Measurements from ENCODE around the gene BAIAP2. TPM values are rescaled to one million over a fixed set of nuclear protein-coding genes. Genes with fewer than 3 reads are reported as not detected.

Gene BAIAP2
- total and polyA plus RNA-seq, 2 of the 13 experiments (the other 11 are each of a cell fraction or from before 2014, with no cell fraction given): 22.5 to 24.0 TPM

GRCh38 chr17:80989586-80989913 lies 45.4 kb upstream of the BAIAP2 start (continued):
- TF ChIP-seq, protein P1, sequence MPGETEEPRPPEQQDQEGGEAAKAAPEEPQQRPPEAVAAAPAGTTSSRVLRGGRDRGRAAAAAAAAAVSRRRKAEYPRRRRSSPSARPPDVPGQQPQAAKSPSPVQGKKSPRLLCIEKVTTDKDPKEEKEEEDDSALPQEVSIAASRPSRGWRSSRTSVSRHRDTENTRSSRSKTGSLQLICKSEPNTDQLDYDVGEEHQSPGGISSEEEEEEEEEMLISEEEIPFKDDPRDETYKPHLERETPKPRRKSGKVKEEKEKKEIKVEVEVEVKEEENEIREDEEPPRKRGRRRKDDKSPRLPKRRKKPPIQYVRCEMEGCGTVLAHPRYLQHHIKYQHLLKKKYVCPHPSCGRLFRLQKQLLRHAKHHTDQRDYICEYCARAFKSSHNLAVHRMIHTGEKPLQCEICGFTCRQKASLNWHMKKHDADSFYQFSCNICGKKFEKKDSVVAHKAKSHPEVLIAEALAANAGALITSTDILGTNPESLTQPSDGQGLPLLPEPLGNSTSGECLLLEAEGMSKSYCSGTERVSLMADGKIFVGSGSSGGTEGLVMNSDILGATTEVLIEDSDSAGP (CRISPR knock-in tag; IDR thresholded peaks at IDR 0.05; ENCODE audit: borderline replicate concordance): peak; percentile 61; the same call in 1 of the 2 replicates
- TF ChIP-seq ZNF567 (CRISPR knock-in tag; IDR thresholded peaks at IDR 0.05; ENCODE audit: borderline replicate concordance) (0 out of 2 replicates have a peak, but pooled peaks have one; percentile 15), ZNF687 (CRISPR knock-in tag; IDR thresholded peaks at IDR 0.05) (peak; percentile 71), ZNF263 (CRISPR knock-in tag; IDR thresholded peaks at IDR 0.05) (0 out of 2 replicates have a peak, but pooled peaks have one; percentile 4), ZBTB44 (CRISPR knock-in tag; IDR thresholded peaks at IDR 0.05) (no peak), NAIF1 (CRISPR knock-in tag; IDR thresholded peaks at IDR 0.05; ENCODE audit: borderline replicate concordance) (0 out of 2 replicates have a peak, but pooled peaks have one; percentile 9), ZNF792 (CRISPR knock-in tag; IDR thresholded peaks at IDR 0.05) (0 out of 2 replicates have a peak, but pooled peaks have one; percentile 3), THAP9 (CRISPR knock-in tag; IDR thresholded peaks at IDR 0.05; ENCODE audit: borderline replicate concordance) (0 out of 2 replicates have a peak, but pooled peaks have one; percentile 3), ZNF550 (CRISPR knock-in tag; IDR thresholded peaks at IDR 0.05; ENCODE audit: borderline replicate concordance) (peak; percentile 80; the same call in 1 of the 2 replicates), GTF2F1 (IDR thresholded peaks at IDR 0.05; ENCODE audit: low read length) (no peak)
- TF ChIP-seq, protein P2, sequence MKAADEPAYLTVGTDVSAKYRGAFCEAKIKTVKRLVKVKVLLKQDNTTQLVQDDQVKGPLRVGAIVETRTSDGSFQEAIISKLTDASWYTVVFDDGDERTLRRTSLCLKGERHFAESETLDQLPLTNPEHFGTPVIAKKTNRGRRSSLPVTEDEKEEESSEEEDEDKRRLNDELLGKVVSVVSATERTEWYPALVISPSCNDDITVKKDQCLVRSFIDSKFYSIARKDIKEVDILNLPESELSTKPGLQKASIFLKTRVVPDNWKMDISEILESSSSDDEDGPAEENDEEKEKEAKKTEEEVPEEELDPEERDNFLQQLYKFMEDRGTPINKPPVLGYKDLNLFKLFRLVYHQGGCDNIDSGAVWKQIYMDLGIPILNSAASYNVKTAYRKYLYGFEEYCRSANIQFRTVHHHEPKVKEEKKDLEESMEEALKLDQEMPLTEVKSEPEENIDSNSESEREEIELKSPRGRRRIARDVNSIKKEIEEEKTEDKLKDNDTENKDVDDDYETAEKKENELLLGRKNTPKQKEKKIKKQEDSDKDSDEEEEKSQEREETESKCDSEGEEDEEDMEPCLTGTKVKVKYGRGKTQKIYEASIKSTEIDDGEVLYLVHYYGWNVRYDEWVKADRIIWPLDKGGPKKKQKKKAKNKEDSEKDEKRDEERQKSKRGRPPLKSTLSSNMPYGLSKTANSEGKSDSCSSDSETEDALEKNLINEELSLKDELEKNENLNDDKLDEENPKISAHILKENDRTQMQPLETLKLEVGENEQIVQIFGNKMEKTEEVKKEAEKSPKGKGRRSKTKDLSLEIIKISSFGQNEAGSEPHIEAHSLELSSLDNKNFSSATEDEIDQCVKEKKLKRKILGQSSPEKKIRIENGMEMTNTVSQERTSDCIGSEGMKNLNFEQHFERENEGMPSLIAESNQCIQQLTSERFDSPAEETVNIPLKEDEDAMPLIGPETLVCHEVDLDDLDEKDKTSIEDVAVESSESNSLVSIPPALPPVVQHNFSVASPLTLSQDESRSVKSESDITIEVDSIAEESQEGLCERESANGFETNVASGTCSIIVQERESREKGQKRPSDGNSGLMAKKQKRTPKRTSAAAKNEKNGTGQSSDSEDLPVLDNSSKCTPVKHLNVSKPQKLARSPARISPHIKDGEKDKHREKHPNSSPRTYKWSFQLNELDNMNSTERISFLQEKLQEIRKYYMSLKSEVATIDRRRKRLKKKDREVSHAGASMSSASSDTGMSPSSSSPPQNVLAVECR (CRISPR knock-in tag; IDR thresholded peaks at IDR 0.05; ENCODE audit: borderline replicate concordance): peak; percentile 4; the same call in 1 of the 2 replicates
- TF ChIP-seq, protein P3, sequence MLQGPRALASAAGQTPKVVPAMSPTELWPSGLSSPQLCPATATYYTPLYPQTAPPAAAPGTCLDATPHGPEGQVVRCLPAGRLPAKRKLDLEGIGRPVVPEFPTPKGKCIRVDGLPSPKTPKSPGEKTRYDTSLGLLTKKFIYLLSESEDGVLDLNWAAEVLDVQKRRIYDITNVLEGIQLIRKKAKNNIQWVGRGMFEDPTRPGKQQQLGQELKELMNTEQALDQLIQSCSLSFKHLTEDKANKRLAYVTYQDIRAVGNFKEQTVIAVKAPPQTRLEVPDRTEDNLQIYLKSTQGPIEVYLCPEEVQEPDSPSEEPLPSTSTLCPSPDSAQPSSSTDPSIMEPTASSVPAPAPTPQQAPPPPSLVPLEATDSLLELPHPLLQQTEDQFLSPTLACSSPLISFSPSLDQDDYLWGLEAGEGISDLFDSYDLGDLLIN (CRISPR knock-in tag; IDR thresholded peaks at IDR 0.05; ENCODE audit: borderline replicate concordance): 0 out of 2 replicates have a peak, but pooled peaks have one; percentile 24
